OCI-M2 (cell line): Measurements from ENCODE around the gene SLC16A13.

Experiments
- DNase-seq: peaks from one replicate; lab custom pipeline; 2025; ENCODE audit not compliant: unreplicated experiment; lab: John Stamatoyannopoulos, UW

Gene SLC16A13

GRCh38 chr17:7011415-7011814, 24.4 kb upstream of the SLC16A13 start:
- no peak for DNase-seq

- no peak for DNase-seq
Measured at GRCh38 chr17:7011942-7012254, 23.9 kb upstream of the SLC16A13 start.

GRCh38 chr17:7014261-7014994, 21.4 kb upstream of the SLC16A13 start:
- DNase-seq: peak; percentile 79

- DNase-seq: no peak
Measured at GRCh38 chr17:7014995-7015958, 20.5 kb upstream of the SLC16A13 start.

- no peak for DNase-seq
Measured at GRCh38 chr17:7016418-7016817, 19.4 kb upstream of the SLC16A13 start.

- DNase-seq: no peak
Measured at GRCh38 chr17:7016886-7017826, 18.7 kb upstream of the SLC16A13 start.

GRCh38 chr17:7017827-7018200, 18.0 kb upstream of the SLC16A13 start:
- no peak for DNase-seq

- DNase-seq: no peak
Measured at GRCh38 chr17:7018331-7018964, 17.4 kb upstream of the SLC16A13 start.

GRCh38 chr17:7019367-7019766, 16.4 kb upstream of the SLC16A13 start:
- DNase-seq: no peak

- no peak for DNase-seq
Measured at GRCh38 chr17:7019839-7020519, 15.8 kb upstream of the SLC16A13 start.

GRCh38 chr17:7020894-7021664, 14.7 kb upstream of the SLC16A13 start:
- no peak for DNase-seq

- DNase-seq: no peak
Measured at GRCh38 chr17:7021993-7022778, 13.6 kb upstream of the SLC16A13 start.

GRCh38 chr17:7022781-7023571, 12.8 kb upstream of the SLC16A13 start, which contains the start of gene BCL6B:
Gene BCL6B (plus strand): TSS chr17:7023050. CDS start chr17:7023672, 622 bp downstream.
- no peak for DNase-seq

- peak; percentile 97 for DNase-seq
Measured at GRCh38 chr17:7023576-7024401, 12.0 kb upstream of the SLC16A13 start.

- no peak for DNase-seq
Measured at GRCh38 chr17:7024402-7024785, 11.4 kb upstream of the SLC16A13 start.

- DNase-seq: no peak
Measured at GRCh38 chr17:7025245-7025644, 10.6 kb upstream of the SLC16A13 start.
